Activated CD4-positive, alpha-beta T cell treated with anti-CD3 and anti-CD28 coated beads for 1 hour (primary cell): ENCODE data around the gene STARD4.

Experiments
- DNase-seq: peaks from one replicate; pipeline ENCODE4 v3.0.0-alpha.2; 2020

Gene STARD4

GRCh38 chr5:111512375-111513130 lies at the start of gene STARD4:
Gene STARD4, minus strand, starts transcription at chr5:111512535. Its CDS starts 5,102 bp downstream, at chr5:111507433.
- DNase-seq: peak; percentile 92

GRCh38 chr5:111559680-111560079 lies 47.3 kb upstream of the STARD4 start:
- DNase-seq: no peak

GRCh38 chr5:111557686-111558085 lies 45.4 kb upstream of the STARD4 start:
- no peak for DNase-seq

- no peak for DNase-seq
These were observed 44.8 kb upstream of the STARD4 start for GRCh38 chr5:111557111-111557510.

GRCh38 chr5:111556501-111556900 lies 44.2 kb upstream of the STARD4 start:
- DNase-seq: no peak

GRCh38 chr5:111555760-111556159 lies 43.4 kb upstream of the STARD4 start:
- no peak for DNase-seq

- DNase-seq: no peak
These were observed 41.5 kb upstream of the STARD4 start for GRCh38 chr5:111553868-111554267.

GRCh38 chr5:111552896-111553295 lies 40.6 kb upstream of the STARD4 start:
- no peak for DNase-seq

GRCh38 chr5:111552492-111552891 lies 40.2 kb upstream of the STARD4 start:
- DNase-seq: no peak

GRCh38 chr5:111551569-111552275 lies 39.4 kb upstream of the STARD4 start:
- DNase-seq: no peak

GRCh38 chr5:111551161-111551560 lies 38.8 kb upstream of the STARD4 start:
- DNase-seq: no peak

GRCh38 chr5:111550282-111551020 lies 38.1 kb upstream of the STARD4 start:
- DNase-seq: peak; percentile 34

- DNase-seq: no peak
These were observed 36.8 kb upstream of the STARD4 start for GRCh38 chr5:111548992-111549649.

- no peak for DNase-seq
These were observed 36.1 kb upstream of the STARD4 start for GRCh38 chr5:111548348-111548950.

GRCh38 chr5:111545031-111545430 lies 32.7 kb upstream of the STARD4 start:
- no peak for DNase-seq

- DNase-seq: no peak
These were observed 25.0 kb upstream of the STARD4 start for GRCh38 chr5:111537141-111538024.

- no peak for DNase-seq
These were observed 23.7 kb upstream of the STARD4 start for GRCh38 chr5:111535879-111536549.

- DNase-seq: no peak
These were observed 20.7 kb upstream of the STARD4 start for GRCh38 chr5:111532886-111533582.

- DNase-seq: peak; percentile 65
These were observed 18.0 kb upstream of the STARD4 start for GRCh38 chr5:111530298-111530740.

GRCh38 chr5:111528056-111528455 lies 15.7 kb upstream of the STARD4 start:
- no peak for DNase-seq
